HS-5 (cell line): Measurements from ENCODE around the gene ZNF692.
"Not testable (repeated sequence)": the region's sequence is repeated elsewhere in the genome, so short reads cannot be mapped to it uniquely, and the experiment has no call there.

Experiments
- DNase-seq: peaks from one replicate; pipeline ENCODE4 v3.0.0-alpha.2; 2012; ENCODE audit warnings: low read depth

The ZNF692 gene

DNA sequence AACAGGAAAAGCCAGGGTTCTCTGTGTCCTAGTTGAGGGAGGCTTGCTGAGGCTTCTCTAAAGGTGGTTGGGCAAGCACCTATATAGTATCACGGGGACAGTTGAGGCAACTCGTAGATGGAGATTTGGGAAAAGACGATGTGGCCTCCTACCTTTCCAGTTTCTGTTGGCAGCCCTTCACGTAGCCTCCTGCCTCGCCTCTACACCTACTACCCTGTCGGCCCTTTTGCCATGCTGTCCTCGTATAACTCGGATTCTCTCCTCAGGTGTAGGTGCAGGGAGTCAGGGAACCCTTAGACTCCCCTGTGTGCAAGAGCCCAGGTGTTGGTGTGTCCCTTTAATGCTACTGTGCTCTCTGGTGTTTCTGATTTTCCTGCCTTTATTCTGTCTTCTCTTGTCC, 10.3 kb downstream of the ZNF692 start:
- DNase-seq = no peak

DNA sequence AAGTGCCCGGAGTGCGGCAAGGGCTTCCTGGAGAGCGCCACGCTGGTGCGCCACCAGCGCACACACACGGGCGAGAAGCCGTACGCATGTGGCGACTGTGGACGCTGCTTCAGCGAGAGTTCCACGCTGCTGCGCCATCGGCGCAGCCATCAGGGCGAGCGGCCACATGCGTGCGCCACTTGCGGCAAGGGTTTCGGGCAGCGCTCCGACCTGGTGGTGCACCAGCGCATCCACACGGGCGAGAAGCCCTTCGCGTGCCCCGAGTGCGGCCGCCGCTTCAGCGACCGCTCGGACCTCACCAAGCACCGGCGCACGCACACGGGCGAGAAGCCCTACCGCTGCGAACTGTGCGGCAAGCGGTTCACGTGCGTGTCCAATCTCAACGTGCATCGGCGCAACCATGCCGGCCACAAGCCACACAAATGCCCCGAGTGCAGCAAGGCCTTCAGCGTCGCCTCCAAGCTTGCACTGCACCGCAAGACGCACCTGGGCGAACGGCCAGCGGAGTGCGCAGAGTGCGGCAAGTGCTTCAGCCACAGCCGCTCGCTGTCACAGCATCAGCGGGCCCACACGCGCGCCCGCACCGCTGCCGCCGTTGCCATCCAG, 10.8 kb downstream of the ZNF692 start:
- no peak for DNase-seq

DNA sequence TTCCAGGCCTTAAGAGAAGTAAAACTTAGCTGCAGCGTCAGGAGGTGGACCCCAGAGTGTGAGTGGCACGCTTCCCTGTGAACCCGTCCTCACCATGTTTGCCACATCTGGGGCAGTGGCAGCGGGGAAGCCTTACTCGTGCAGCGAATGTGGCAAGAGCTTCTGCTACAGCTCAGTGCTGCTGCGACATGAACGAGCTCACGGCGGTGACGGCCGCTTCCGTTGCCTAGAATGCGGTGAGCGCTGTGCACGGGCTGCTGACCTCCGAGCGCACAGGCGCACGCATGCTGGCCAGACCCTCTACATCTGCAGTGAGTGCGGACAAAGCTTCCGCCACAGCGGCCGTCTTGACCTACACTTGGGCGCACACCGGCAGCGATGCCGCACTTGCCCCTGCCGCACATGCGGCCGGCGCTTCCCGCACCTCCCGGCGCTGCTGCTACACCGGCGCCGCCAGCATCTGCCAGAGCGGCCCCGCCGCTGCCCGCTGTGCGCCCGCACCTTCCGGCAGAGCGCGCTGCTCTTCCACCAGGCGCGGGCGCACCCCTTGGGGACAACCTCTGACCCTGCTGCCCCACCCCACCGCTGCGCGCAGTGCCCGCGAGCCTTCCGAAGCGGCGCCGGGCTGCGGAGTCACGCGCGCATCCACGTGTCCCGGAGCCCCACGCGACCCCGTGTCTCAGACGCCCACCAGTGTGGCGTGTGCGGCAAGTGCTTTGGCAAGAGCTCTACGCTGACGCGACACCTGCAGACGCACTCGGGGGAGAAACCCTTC, 11.5 kb downstream of the ZNF692 start:
- DNase-seq = no peak

DNA sequence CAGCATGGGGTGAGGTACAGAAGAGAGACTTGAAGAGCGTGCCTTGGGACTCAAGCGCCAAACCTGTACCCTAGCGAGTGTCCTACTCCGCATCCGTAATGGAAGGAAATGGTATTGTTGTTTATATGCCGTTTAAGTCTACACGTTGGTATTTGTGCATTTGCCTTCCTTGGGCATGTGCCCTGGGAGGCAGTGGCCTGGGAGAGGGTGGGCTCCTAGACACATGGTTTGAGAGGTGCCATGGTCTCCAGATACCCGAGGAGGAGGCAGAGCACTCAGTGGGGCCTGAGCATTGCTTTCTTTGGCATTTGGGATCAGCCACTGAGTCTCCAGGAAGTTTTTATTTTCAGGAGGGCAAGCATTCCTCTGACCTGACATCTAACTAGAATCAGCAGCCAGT, 14.4 kb downstream of the ZNF692 start:
- no peak for DNase-seq

DNA sequence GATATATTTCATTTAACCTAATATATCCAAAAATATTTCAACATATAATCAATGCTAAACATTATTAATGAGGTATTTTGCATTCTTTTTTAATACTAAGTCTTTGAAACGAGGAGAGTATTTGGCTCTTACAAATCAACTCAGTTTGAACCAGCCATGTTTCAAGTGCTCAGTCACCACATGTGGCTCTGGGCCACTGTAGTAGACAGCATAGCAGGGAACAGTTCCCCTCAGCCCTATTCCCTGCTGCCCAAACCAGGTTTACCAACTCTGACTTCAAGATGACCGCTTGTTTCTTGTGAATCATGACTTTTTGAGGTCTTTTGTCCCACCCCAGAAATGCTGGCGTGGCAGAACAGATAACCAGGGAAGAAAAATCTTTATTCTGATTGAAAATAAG, 15.2 kb downstream of the ZNF692 start:
- no peak for DNase-seq

DNA sequence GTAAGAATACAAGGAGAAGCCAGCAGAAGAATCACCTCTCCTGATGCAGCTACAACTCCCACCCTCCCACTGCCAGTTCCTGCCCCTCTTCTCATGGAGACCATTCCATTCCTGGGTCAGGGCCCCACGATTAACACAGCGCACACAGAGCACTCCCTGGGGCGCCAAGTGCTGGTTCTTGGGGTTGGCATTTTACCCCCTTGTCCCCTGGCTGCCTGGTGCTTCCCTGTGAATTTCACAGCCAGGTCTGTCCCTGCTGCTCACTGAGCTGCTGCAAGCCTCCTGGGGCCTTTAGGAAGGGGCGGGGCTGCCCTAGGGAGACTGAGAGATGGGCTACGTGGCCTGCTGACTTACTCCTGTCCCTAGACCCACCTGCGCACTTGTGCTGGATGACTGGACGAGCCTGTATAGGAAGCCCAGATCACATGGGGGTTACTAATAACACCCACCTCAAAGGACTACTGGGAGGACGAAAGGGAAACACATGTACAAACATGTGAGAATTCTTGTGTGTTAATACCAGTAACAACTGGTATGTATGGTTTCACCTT, 16.0 kb downstream of the ZNF692 start:
- DNase-seq = no peak

DNA sequence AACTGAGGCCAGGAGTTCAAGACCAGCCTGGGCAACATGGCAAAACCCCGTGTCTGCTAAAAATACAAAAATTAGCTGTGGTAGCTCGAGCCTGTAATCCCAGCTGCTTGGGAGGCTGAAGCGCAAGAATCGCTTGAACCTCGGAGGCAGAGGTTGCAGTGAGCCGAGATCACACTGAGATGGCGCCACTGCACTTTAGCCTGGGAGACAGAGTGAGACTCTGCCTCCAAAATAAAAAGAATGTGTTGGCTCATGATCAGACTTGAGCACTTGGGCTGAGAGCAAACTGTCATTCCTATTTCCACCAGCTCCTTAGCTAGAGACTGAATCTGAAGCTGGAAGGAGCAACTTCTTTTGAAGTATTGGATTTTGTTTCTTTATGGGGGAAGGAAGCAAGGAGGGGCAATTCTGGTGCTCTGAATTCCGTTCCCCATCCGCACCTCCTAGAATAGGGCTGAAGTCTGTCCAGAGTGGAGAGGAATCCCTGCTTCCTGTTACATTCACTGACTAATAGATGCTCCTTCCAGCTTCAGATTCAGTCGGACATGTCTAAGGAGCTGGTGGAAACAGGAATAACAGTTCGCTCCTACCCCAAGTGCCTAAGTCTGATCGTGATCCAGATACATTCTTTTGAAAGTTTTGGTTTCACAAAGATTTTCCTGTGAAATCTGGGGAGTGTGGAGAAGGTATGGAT, 17.0 kb downstream of the ZNF692 start:
- no peak for DNase-seq

DNA sequence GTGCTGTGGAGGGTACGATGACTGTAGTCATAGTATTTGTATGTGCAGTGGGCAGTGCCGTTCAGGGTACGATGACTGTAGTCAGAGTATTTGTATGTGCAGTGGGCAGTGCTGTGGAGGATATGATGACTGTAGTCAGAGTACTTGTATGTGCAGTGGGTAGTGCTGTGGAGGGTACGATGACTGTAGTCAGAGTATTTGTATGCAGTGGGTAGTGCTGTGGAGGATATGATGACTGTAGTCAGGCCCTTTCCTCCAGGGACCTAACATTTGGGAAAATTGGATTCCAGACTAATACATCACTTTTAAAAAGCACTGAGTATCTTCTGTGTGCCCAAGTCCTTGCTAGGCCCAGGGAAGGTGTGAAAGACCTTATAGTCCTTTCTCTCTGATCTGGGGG, 17.9 kb downstream of the ZNF692 start:
- no peak for DNase-seq

DNA sequence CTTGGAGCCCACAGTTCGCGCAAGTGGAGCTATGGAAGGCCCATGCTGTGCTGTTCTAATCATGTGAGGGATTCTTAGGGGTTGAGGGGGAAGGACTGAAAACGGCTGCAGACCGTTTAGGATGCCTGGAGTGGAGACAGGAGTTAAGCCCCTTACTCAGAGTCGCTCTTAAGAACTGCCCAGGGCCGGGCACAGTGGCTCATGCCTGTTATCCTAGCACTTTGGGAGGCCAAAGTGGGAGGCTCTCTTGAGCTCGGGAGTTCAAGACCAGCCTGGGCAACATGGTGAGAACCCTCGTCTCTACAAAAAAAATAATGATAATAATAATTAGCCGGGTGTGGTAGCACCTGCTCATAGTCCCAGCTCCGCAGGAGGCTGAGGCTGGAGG, 19.7 kb downstream of the ZNF692 start:
- no peak for DNase-seq

DNA sequence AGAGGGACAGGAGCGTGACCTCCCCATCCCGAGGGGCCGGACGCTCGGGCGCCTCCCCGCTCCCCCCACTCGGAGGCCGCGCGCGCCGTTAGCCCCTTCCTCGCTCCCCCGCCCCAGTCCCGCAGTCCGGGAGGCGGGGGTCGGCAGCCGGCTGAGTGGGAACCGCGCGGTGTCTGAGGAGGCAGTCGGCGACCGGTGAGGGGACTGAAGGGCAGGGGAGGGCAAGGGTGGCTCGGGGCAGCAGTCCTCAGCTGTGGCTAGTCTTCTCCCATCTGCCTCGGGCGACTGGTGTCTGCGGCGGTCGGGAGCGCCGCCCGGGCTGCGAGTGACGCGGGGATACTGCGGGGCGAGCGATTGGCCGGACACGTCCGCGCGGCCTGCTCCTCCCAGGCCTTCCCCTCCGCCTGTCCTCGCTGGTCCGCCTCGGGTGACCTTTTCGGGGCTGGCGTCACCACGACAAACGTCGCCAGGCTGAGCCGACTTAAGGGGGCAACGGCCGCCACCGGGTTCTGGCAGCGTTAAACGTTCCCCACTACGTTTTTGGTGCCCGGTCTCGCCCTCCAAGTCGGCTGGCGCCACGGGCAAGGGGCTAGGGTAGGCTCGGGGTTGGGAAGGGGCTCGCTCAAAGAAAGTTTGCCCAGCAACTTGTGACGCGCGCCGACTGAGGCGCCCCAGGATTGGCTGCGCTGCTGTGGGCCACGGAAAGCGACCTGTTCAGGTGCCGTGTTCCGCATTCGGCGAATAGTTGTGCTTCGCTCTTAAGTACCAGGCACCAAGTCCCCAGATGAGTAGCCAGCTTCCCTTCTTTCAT, 20.3 kb downstream of the ZNF692 start:
- DNase-seq = no peak

DNA sequence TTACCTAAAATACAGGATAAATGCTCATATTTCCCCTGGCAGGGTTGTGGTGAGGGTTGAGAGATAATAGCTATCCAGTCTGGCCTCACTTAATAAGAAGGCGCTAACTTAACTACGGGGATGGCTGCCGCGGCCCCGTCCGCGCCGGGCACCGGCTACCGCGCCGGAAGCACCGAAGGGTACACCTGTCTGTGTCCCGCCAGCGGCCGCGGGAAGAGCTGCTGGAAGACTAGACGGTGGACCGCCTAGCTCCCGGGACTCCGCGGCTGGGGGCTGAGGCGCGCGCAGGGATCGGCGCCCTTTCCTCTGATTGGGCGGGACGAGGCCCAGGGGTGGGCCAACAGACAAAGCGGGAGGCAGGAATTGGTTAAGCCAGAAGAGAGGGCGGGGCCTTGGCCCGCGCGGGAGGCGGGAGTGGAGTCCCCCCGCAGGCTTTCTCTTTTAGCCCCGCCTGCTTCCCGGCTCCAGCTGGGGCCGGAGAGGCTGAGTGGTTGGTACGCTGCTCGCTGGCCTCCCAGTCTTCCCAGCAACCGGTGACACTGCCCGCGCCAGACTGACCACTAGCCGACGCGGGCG, 21.0 kb downstream of the ZNF692 start, which contains the start of gene ZNF672:
TSS of gene ZNF672 (plus strand) at position 444 of the 576 bp plus-strand sequence. CDS start 9,051 bp downstream, outside the sequence.
- DNase-seq = peak; percentile 85

DNA sequence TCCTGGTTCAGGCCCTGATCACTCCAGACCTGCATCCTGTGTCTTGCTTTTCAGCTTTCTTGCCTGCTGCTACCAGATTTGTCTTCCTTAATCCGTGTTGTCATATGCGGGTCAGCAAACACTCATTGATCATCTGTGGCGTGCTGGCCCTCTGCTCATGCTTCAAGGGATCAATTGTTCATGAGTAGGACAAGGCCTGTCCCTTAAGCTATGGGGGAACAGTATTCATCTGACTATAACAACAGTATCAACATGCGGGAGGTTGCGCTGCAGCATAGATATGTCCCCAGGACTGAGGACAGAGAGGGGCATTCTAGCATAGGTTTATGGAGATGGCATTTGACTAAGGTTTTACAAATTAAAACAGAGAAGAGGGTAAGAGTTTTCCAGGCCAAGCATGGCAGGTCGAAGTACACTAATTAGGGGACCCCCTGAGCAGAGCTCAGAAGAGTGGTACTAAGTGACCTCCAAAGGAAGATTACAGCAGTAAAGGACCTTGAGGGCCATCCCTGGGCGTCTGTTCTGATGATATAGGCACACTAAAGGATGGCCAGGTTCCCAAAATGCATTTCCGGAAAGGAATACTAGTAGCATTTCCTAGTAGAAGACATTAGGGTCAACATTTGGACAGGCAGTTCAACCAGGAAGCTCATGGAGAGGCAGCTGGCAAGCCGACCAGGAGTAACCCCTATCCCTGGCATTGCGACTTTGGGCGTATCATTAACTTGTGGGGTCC, 21.7 kb downstream of the ZNF692 start:
- DNase-seq = no peak

DNA sequence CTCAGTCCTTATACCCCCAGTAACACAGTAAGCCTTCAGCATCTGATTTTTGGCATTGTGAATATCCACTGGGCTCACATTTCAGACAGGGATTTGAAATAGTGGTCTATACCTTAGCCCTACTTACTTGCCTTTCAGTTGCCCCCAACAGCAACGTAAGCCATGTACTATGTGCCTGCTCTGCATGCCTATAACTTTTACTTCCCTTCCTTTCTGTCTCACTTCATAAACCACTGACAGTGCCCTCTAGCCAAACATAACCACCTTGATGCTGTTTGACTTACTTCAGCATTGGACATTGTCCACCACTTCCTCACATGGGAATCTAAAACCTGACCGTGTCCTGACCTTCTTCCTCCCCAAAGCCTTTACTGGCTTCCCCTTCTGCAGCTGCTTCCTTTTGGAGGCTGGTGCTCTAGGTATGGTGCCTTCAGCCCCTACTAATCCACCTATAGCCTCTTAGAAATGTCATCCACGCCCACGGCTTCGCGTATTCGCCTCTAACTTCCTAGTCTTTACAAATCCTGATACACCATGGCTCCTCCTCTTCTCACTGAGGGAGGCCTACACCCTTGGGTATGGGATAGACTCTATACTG, 24.4 kb downstream of the ZNF692 start:
- DNase-seq = no peak

DNA sequence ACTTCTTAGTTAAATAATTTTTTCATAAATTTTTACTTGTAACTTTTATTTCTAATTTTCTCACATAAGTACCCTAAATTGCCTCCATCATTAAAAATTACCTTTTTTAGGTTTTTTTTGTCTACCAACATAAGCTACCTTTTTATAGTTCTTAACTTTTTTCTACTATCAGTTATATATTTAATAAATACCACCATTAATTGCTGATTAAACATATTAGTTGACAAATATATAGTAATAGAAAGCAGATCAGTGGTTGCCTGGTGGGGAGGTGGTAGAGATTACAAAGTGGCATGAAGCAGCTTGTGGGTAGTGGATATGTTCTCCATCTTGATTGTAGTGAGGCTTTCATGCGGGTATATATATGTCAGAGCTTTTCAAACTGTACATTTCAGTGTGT, 27.0 kb downstream of the ZNF692 start:
- DNase-seq = no peak

DNA sequence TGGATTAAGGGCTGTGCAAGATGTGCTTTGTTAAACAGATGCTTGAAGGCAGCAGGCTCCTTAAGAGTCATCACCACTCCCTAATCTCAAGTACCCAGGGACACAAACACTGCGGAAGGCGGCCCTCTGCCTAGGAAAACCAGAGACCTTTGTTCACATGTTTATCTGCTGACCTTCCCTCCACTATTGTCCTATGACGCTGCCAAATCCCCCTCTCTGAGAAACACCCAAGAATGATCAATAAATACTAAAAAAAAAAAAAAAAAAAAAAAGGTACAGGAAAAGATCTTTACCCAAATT, 28.2 kb downstream of the ZNF692 start:
- not testable (repeated sequence) for DNase-seq

DNA sequence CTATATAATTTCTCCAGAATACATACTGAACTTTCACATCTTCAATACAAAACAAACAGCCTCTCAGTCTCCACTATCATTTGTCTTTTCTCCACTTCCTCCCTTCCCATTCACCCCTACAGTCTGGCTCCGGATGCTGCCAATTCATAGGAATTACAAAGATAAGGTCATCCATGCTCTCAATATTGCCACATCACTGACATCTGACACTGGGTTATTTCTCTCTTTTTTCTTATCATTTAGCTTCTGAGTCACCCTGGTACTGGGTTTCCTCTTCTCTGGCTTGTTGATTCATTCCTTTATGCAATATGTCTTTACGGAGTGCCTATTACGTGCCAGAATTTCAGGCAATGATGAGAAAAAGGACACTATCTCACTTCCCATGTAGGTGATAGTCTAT, 30.0 kb downstream of the ZNF692 start:
- peak; percentile 94 for DNase-seq

DNA sequence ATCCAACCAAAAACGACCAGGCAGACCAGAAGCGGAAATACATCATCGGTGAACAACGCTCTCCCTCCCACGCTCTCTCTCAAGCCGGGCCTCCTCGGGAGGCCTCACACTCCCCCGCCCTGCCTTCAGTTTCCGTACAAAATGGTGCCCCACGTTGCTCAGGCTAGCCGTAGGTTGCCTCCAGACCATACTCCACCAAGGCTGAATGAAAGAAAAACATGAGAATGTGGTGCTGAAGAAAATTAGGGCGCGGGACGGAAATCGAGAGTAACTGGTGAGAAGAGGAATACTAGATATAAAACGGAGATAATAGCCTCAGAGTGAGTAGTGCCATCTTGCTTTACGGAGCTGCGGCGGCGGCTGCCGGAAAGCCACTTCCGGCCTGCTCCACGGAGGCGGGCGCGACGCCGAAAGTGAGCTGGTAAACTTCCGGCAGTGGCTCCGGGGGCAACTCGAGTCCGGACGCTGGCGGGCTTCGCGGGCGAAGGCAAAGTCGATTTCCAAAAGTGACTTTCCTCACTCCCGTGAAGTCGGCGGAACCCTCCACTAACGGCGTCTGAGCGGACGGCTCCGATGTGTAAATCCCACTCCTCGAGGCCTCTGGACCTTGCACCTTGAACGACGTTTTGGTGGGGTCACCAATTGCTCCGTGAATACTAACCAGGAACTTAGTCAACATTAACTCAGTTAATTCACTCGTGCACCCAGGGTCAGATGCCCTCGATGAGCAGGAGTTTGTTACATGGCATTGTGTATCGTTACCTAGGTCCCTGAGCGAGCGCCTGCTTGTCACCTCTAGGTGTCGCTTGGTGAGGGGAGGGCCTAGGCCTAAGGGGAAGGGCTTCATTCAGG, 32.8 kb downstream of the ZNF692 start, which contains the start of gene SH3BP5L:
TSS of gene SH3BP5L (minus strand) at position 7 of the 852 bp plus-strand sequence. CDS start 980 bp downstream, outside the sequence.
- DNase-seq = peak; percentile 95

DNA sequence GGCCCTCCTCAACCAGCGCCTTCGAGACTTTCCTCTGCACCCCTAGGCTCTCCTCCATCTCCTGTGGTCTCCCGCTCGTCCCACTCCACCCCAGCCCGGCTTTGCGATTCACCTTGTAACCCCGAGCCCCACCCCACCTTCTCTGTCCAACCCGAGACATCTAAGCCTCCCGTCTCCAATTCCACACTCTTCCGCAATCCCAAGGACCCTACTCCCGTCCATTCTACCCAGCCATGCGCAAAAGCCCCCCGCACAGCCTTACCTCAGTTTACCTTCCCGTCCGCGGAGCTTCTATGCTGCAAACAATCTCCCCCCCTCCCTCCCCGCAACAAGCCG, 33.3 kb downstream of the ZNF692 start:
- DNase-seq = no peak

DNA sequence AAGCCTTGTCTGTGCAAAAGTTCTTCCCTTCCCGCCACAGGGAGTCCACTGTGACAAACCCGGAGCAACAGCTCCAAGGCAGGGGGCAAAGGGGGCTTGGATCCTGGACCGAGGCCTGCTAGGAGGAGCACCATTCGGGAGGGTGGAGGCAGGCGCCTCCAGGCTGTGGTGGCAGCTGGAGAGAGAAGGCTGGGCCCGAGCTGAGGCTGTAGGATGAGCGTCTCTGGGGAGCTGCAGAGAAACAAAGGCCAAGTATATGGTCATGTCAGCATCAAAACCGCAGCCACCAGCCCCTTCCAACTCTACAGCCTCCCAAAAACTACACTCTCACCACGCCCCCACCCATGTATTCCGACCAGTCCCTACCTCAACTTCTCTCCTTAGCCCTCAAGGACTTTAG, 33.7 kb downstream of the ZNF692 start:
- no peak for DNase-seq

DNA sequence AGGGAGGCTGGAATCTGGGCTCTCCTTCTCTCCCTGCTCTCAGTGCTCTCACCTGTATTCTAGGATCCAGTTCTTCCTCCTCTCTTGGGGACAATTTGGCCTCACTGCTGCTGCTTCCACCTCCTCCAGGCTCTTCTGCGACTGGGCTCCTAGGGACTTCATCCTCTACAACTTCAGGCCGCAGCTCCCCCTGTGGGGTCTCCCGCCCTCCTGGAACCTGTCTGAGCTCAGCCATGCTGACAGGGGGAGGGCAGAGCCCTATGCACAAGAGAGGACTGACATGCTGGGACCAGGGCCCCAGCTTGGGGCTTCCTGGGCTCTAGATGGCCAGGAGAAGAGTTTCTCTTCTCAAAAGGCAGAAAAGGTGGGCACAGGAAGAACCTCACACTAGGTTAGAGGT, 34.2 kb downstream of the ZNF692 start:
- no peak for DNase-seq
